ENCODE data around the gene MAP3K5. TPM values are rescaled to one million over a fixed set of nuclear protein-coding genes. Genes with fewer than 3 reads are reported as not detected.

MAP3K5 gene
- total RNA-seq, 2 experiments from 2014 or later = 6.7 to 7.3 TPM

DNA sequence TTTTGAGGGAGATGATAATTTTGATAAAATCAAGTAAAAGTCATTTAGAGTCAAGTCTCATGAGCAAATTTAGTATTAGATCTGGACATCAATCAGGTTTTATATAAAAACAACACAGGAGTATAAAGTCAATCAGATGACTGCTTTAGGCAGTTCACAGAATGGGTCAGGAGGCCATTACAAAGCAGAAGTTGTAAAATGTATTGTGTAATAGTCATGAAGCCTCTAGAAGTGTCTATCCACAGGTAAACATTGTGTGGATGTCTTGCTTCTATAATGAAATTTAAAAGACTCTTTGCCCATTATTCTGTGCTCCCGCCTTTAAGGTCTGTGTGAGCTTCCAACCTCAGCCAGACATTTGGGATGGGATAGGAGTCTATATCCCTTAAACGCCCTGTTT lies 270.9 kb downstream of the MAP3K5 start:
- H3K27ac Mint-ChIP-seq = no peak overlapping the region
- H3K27me3 Mint-ChIP-seq = no peaks in the 10 kb centered on the region
- intact Hi-C loops (cut with DNase I, micrococcal nuclease) = no loop called here
- no peaks in the 10 kb centered on the region for H3K36me3 Mint-ChIP-seq (ENCODE audit: low read depth)
- peaks cover 17% of the 10 kb centered on the region for H3K4me1 Mint-ChIP-seq
- ATAC-seq (no peak), DNase-seq (no peak)
- H3K4me3 Mint-ChIP-seq = no peak overlapping the region
- no peaks in the 10 kb centered on the region for H3K9me3 Mint-ChIP-seq (ENCODE audit: low read depth)
- POLR2A ChIA-PET = no interaction called here
- CTCF ChIA-PET = interaction anchor here (0.7 kb wide), 1 partner anchor 13 kb away, joined by 3 read pairs; no protein-coding TSS in a partner anchor

- ChIA-PET CTCF (interaction anchor here (0.7 kb wide), 1 partner anchor 14 kb away, joined by 3 read pairs; no protein-coding TSS in a partner anchor), POLR2A (no interaction called here)
- no peak for ATAC-seq
- no peaks in the 10 kb centered on the region for H3K27me3 Mint-ChIP-seq
- no peaks in the 10 kb centered on the region for H3K9me3 Mint-ChIP-seq (ENCODE audit: low read depth)
- intact Hi-C loops (cut with DNase I, micrococcal nuclease) = no loop called here
- no peak for DNase-seq
- no peak overlapping the region for H3K4me3 Mint-ChIP-seq
- no peak overlapping the region for H3K27ac Mint-ChIP-seq
- H3K36me3 Mint-ChIP-seq (ENCODE audit: low read depth) = no peaks in the 10 kb centered on the region
- H3K4me1 Mint-ChIP-seq = peaks cover 9% of the 10 kb centered on the region
Observed at GRCh38 chr6:136520517-136520916, 271.8 kb downstream of the MAP3K5 start.

DNA sequence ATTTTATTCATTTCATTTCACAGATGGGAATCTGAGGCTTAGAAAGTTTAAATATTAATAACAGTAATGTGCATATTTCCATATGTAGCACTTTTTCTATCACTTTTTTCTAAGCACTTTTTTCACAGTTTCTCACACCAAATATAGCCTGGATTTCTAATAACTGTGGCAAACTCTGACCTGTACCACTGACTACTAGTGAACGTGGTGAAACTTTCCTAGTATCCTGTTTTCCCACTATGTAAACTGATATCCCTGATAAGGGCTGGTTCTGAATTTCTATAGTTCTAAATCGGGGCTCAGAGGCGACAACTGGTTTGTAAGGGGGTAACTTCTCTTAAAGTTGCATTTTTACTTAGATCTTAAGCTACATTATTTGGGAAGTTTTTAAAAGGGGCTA lies 274.7 kb downstream of the MAP3K5 start:
- DNase-seq (no peak), ATAC-seq (no peak)
- no peaks in the 10 kb centered on the region for H3K36me3 Mint-ChIP-seq (ENCODE audit: low read depth)
- ChIA-PET POLR2A (no interaction called here), CTCF (interaction anchor here (0.7 kb wide), 1 partner anchor 9 kb away, joined by 3 read pairs; no protein-coding TSS in a partner anchor)
- H3K27ac Mint-ChIP-seq = no peak overlapping the region
- no peaks in the 10 kb centered on the region for H3K4me1 Mint-ChIP-seq
- H3K9me3 Mint-ChIP-seq (ENCODE audit: low read depth) = no peaks in the 10 kb centered on the region
- no peak overlapping the region for H3K4me3 Mint-ChIP-seq
- no peaks in the 10 kb centered on the region for H3K27me3 Mint-ChIP-seq
- intact Hi-C loops (cut with DNase I, micrococcal nuclease) = no loop called here

DNA sequence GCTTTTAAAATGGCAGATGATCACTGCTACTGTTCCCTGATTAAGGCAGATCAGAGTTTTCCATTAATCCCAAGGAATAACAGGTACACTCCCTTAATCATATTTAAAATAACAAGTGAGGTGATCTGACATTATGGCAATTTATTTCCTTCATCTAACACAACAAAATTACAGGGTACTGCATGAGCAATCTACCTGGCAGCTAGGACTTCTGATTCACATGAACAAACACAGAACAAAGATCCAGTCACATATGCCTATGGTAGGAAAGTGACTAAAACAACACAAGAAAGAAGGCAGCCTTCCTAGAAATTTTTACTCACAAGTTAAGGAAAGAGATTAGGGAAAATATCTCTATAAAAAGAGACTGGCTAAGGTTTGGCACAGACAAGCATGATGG lies 275.3 kb downstream of the MAP3K5 start:
- Mint-ChIP-seq H3K27me3 (no peaks in the 10 kb centered on the region), H3K27ac (no peak overlapping the region), H3K4me3 (no peak overlapping the region), H3K9me3 (ENCODE audit: low read depth) (no peaks in the 10 kb centered on the region), H3K36me3 (ENCODE audit: low read depth) (no peaks in the 10 kb centered on the region), H3K4me1 (peaks cover under 1% of the 10 kb centered on the region)
- ChIA-PET CTCF (no interaction called here), POLR2A (no interaction called here)
- no peak for DNase-seq
- intact Hi-C loops (cut with DNase I, micrococcal nuclease) = no loop called here
- ATAC-seq = no peak

GRCh38 chr6:136514591-136514990 lies 277.7 kb downstream of the MAP3K5 start:
- CTCF ChIA-PET = no interaction called here

GRCh38 chr6:136511926-136512325 lies 280.4 kb downstream of the MAP3K5 start:
- no peak overlapping the region for H3K4me3 Mint-ChIP-seq
- H3K4me1 Mint-ChIP-seq = peaks cover 26% of the 10 kb centered on the region
- intact Hi-C loops (cut with DNase I, micrococcal nuclease) = no loop called here
- DNase-seq (no peak), ATAC-seq (no peak)
- ChIA-PET POLR2A (no interaction called here), CTCF (interaction anchor here (1.8 kb wide), 1 partner anchor 14 kb away, joined by 4 read pairs; no protein-coding TSS in a partner anchor)
- no peaks in the 10 kb centered on the region for H3K27me3 Mint-ChIP-seq
- no peaks in the 10 kb centered on the region for H3K9me3 Mint-ChIP-seq (ENCODE audit: low read depth)
- H3K27ac Mint-ChIP-seq = no peak overlapping the region
- H3K36me3 Mint-ChIP-seq (ENCODE audit: low read depth) = no peaks in the 10 kb centered on the region

More at GRCh38 chr6:136514591-136514990, 277.7 kb downstream of the MAP3K5 start:
- ATAC-seq = no peak
- POLR2A ChIA-PET = no interaction called here
- no peak for DNase-seq
- no peak overlapping the region for H3K4me3 Mint-ChIP-seq
- no peaks in the 10 kb centered on the region for H3K36me3 Mint-ChIP-seq (ENCODE audit: low read depth)
- H3K9me3 Mint-ChIP-seq (ENCODE audit: low read depth) = no peaks in the 10 kb centered on the region
- no peak overlapping the region for H3K27ac Mint-ChIP-seq
- H3K27me3 Mint-ChIP-seq = no peaks in the 10 kb centered on the region
- intact Hi-C loops (cut with DNase I, micrococcal nuclease) = no loop called here
- peaks cover 23% of the 10 kb centered on the region for H3K4me1 Mint-ChIP-seq

DNA sequence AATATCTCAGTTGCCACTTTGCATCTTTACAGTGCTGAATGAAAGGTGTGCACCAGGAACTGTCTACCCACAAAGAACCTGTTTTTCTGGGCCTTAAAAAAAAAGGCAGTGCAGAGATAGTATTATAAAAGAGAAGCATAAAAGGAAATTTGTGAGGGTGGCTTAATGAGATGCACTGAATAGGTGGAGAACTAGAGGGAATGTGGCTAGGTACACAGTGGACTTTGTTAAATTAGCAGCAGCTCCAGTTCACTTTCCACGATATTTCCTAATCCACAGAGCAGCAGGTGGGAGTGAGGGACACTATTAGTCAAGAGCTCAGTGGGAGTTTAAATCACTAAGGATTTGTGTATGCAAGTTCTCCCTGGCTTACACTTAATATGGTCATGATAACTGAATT lies 280.9 kb downstream of the MAP3K5 start:
- no peak for ATAC-seq
- Mint-ChIP-seq H3K36me3 (ENCODE audit: low read depth) (no peaks in the 10 kb centered on the region), H3K9me3 (ENCODE audit: low read depth) (no peaks in the 10 kb centered on the region), H3K27ac (no peak overlapping the region), H3K27me3 (no peaks in the 10 kb centered on the region), H3K4me1 (peaks cover 26% of the 10 kb centered on the region), H3K4me3 (no peak overlapping the region)
- ChIA-PET POLR2A (no interaction called here), CTCF (no interaction called here)
- intact Hi-C loops (cut with DNase I, micrococcal nuclease) = no loop called here
- no peak for DNase-seq

- Mint-ChIP-seq H3K36me3 (ENCODE audit: low read depth) (no peaks in the 10 kb centered on the region), H3K27ac (no peak overlapping the region), H3K27me3 (no peaks in the 10 kb centered on the region), H3K4me3 (no peak overlapping the region), H3K4me1 (peaks cover 26% of the 10 kb centered on the region), H3K9me3 (ENCODE audit: low read depth) (no peaks in the 10 kb centered on the region)
- CTCF ChIA-PET = no interaction called here
- POLR2A ChIA-PET = interaction anchor here (1.1 kb wide), 1 partner anchor 1013 kb away, joined by 3 read pairs; the partner anchor contains the start of gene AHI1
- intact Hi-C loops (cut with DNase I, micrococcal nuclease) = no loop called here
- peak; percentile 51 for DNase-seq
- ATAC-seq = peak; percentile 85
Observed at GRCh38 chr6:136510782-136511181, 281.5 kb downstream of the MAP3K5 start.

DNA sequence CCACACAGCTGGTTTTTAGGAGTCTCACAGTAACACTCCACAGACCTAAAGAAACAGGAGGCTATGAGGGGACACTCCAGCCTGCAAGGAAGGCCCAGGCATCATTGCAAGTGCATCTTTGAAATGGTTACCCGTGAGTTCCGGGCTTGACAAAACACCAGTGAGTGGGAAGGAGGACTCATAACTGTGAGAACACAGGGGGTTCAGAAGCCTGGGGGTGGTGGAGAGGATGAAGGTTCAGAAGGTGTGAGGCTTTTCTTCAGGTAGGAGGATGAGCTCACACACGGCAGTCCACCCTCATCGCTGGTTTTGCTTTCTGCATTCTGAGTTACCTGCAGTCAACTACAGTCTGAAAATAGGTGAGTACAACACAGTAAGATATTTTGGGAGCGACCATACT lies 282.0 kb downstream of the MAP3K5 start:
- H3K27me3 Mint-ChIP-seq = no peaks in the 10 kb centered on the region
- H3K9me3 Mint-ChIP-seq (ENCODE audit: low read depth) = no peaks in the 10 kb centered on the region
- intact Hi-C loops (cut with DNase I, micrococcal nuclease) = no loop called here
- DNase-seq (peak; percentile 51), ATAC-seq (peak; percentile 72)
- H3K36me3 Mint-ChIP-seq (ENCODE audit: low read depth) = no peaks in the 10 kb centered on the region
- H3K4me1 Mint-ChIP-seq = peaks cover 26% of the 10 kb centered on the region
- POLR2A ChIA-PET = interaction anchor here (0.6 to 1.1 kb wide), 2 partner anchors 25 to 1012 kb away, joined by 3 to 7 read pairs; partner anchors contain the start of gene AHI1
- peak overlapping the region; percentile 27 for H3K4me3 Mint-ChIP-seq
- CTCF ChIA-PET = interaction anchor here (0.7 to 0.9 kb wide), 2 partner anchors 37 to 808 kb away, joined by 3 read pairs; no protein-coding TSS in a partner anchor
- peak overlapping the region; percentile 42 for H3K27ac Mint-ChIP-seq

DNA sequence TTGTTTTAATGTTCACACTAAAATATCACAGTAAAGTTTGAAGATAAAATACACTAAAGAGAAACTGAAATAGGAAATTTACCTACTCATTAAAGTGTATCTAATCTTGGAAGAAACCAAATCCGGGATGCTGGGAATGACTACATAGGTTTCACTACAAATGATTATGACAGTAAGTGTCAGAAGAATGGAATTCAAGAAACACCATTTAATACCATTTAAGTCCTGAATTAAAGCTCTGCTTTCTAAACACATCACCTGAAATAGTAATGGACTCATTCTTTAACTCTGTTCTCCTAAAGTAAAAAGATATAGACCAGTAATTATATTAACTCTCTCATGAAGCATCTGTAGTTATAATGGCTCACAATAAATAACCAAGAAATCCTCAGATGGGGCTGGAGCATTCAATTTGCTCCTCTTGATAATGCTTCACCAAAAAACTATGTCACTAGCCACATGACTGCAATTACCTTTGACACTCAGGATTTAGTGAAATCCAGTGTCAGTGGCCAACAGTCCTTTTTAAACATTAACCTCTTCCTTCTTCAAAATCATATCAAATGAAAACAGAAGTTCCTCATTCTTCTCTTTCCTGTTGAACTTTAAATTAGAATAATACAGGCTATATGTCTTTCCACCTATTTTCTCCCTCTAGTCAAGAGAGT lies 283.4 kb downstream of the MAP3K5 start:
- Mint-ChIP-seq H3K36me3 (ENCODE audit: low read depth) (no peaks in the 10 kb centered on the region), H3K4me3 (no peak overlapping the region), H3K27me3 (no peaks in the 10 kb centered on the region), H3K4me1 (peaks cover 26% of the 10 kb centered on the region), H3K9me3 (ENCODE audit: low read depth) (no peaks in the 10 kb centered on the region), H3K27ac (no peak overlapping the region)
- intact Hi-C loops (cut with DNase I, micrococcal nuclease) = loop anchor here in 1 of 2 experiments (5.0 kb wide), 1 partner anchor 487 kb away; no protein-coding TSS in a partner anchor
- POLR2A ChIA-PET = interaction anchor here (0.6 kb wide), 1 partner anchor 45 kb away, joined by 3 read pairs; no protein-coding TSS in a partner anchor
- CTCF ChIA-PET = interaction anchor here (0.5 to 0.7 kb wide), 2 partner anchors 9 to 1293 kb away, joined by 3 read pairs; no protein-coding TSS in a partner anchor
- ATAC-seq (no peak), DNase-seq (no peak)

Data from activated CD4-positive, alpha-beta T cell treated with anti-CD3 and anti-CD28 coated beads for 36 hours (primary cell).